AG09309 (cell line): ENCODE results near the gene BAIAP2.
"Not testable (repeated sequence)": the region's sequence is repeated elsewhere in the genome, so short reads cannot be mapped to it uniquely, and the experiment has no call there.

Source experiments
- DNase-seq: peaks from one replicate; pipeline ENCODE4 v3.0.0-alpha.2; 2010; ENCODE audit warnings: low read depth
- H3K4me3 ChIP-seq: 2 replicates; pipeline ENCODE4 v1.5.1; 2011; ENCODE audit warnings: mild to moderate bottlenecking, low read depth, low read length, moderate library complexity; ENCODE audit not compliant: control insufficient read depth
- CTCF ChIP-seq: IDR thresholded peaks from 2 replicates; pipeline ENCODE4 v1.5.1; 2011; ENCODE audit warnings: mild to moderate bottlenecking, low read depth, low read length, inconsistent platforms; ENCODE audit not compliant: insufficient read depth, control insufficient read depth; ENCODE audit errors: missing control alignments

BAIAP2 gene

GRCh38 chr17:81142301-81143199 lies 107.6 kb downstream of the BAIAP2 start:
- DNase-seq = peak; percentile 16
- H3K4me3 ChIP-seq = no peak overlapping the region
- peak; percentile 78 for TF ChIP-seq CTCF

GRCh38 chr17:81143200-81143527 lies 108.2 kb downstream of the BAIAP2 start:
- H3K4me3 ChIP-seq = no peak overlapping the region
- no peak for TF ChIP-seq CTCF
- DNase-seq = no peak

GRCh38 chr17:81143717-81144422 lies 108.9 kb downstream of the BAIAP2 start:
- TF ChIP-seq CTCF = no peak
- DNase-seq = no peak
- H3K4me3 ChIP-seq = no peak overlapping the region

- no peak for DNase-seq
- H3K4me3 ChIP-seq = no peak overlapping the region
- no peak for TF ChIP-seq CTCF
Observed at GRCh38 chr17:81144423-81144781, 109.5 kb downstream of the BAIAP2 start.

GRCh38 chr17:81146208-81146607 lies 111.3 kb downstream of the BAIAP2 start:
- H3K4me3 ChIP-seq, DNase-seq: not testable (repeated sequence)

- DNase-seq = no peak
- TF ChIP-seq CTCF = no peak
- no peak overlapping the region for H3K4me3 ChIP-seq
Observed at GRCh38 chr17:81147701-81148100, 112.8 kb downstream of the BAIAP2 start.

- no peak for DNase-seq
- no peak overlapping the region for H3K4me3 ChIP-seq
- TF ChIP-seq CTCF = no peak
Observed at GRCh38 chr17:81148571-81148970, 113.6 kb downstream of the BAIAP2 start.
